Progenitor cell of endocrine pancreas (in vitro differentiated cells): ENCODE measurements around the gene SH3BP5. TPM values are rescaled to one million over a fixed set of nuclear protein-coding genes. Genes with fewer than 3 reads are reported as not detected.
A peak's percentile ranks its signal among the peaks of the same experiment; 100 is the strongest.

Experiments used
- DNase-seq: peaks from one replicate; pipeline ENCODE4 v3.0.0; 2021; ENCODE audit warnings: low spot score; ENCODE audit not compliant: unreplicated experiment
- H3K27ac Mint-ChIP-seq: 2 replicates; pipeline ENCODE4 v1.8.0; 2021; ENCODE audit warnings: mild to moderate bottlenecking, moderate library complexity, mixed read lengths
- H3K27me3 Mint-ChIP-seq: 2 replicates; pipeline ENCODE4 v1.8.0; 2021; ENCODE audit warnings: mixed read lengths
- H3K36me3 Mint-ChIP-seq: 2 replicates; pipeline ENCODE4 v1.8.0; 2022; ENCODE audit warnings: mixed read lengths; ENCODE audit not compliant: insufficient read depth
- H3K4me1 Mint-ChIP-seq: 2 replicates; pipeline ENCODE4 v1.8.0; 2021; ENCODE audit warnings: low read depth, mixed read lengths
- H3K4me3 Mint-ChIP-seq: 2 replicates; pipeline ENCODE4 v1.8.0; 2021; ENCODE audit warnings: low read depth, mild to moderate bottlenecking, moderate library complexity, mixed read lengths
- H3K9me3 Mint-ChIP-seq: 2 replicates; pipeline ENCODE4 v1.8.0; 2021; ENCODE audit warnings: low read depth, mixed read lengths
- total RNA-seq: library from RNA; stranded (reverse); gene quantifications from 2 replicates; pipeline ENCODE4 v1.2.1, GENCODE V29; 2021
- TF ChIP-seq, protein P1 (sequence below): fragments of 200-600 bp; sonication (generic); IDR thresholded peaks from one replicate; pipeline ENCODE4 v1.5.0; 2021; ENCODE audit warnings: antibody characterized with exemption, mild to moderate bottlenecking; ENCODE audit not compliant: unreplicated experiment

SH3BP5 gene
- total RNA-seq, 1 donor from 2014 or later, result 11.6 TPM

DNA sequence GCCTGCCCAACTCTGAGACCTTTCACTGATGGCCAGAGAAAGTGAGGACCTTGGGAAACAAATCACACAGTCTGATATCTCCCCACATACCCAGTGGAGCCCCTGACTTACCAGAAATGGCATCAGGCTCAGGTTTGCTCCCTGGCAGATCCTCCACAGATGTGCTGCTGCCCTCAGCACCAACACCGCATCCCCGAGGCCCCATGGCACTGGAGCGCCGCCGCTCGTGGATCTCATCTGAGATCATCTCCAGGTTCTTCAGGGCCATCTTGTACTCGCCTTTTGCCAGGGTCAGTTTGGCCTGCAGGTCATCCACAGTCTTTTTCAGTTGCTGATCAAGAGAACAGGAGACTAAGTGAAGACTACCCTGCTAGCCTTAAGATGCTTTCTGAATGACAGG lies 73.7 kb downstream of the SH3BP5 start:
- peak overlapping the region; percentile 18 for H3K27ac Mint-ChIP-seq
- no peaks in the 10 kb centered on the region for H3K4me1 Mint-ChIP-seq
- H3K9me3 Mint-ChIP-seq, result no peaks in the 10 kb centered on the region
- H3K27me3 Mint-ChIP-seq, result no peaks in the 10 kb centered on the region
- H3K4me3 Mint-ChIP-seq, result no peak overlapping the region
- TF ChIP-seq, protein P1, sequence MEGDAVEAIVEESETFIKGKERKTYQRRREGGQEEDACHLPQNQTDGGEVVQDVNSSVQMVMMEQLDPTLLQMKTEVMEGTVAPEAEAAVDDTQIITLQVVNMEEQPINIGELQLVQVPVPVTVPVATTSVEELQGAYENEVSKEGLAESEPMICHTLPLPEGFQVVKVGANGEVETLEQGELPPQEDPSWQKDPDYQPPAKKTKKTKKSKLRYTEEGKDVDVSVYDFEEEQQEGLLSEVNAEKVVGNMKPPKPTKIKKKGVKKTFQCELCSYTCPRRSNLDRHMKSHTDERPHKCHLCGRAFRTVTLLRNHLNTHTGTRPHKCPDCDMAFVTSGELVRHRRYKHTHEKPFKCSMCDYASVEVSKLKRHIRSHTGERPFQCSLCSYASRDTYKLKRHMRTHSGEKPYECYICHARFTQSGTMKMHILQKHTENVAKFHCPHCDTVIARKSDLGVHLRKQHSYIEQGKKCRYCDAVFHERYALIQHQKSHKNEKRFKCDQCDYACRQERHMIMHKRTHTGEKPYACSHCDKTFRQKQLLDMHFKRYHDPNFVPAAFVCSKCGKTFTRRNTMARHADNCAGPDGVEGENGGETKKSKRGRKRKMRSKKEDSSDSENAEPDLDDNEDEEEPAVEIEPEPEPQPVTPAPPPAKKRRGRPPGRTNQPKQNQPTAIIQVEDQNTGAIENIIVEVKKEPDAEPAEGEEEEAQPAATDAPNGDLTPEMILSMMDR, result no peak
- peaks cover 11% of the 10 kb centered on the region for H3K36me3 Mint-ChIP-seq
- no peak for DNase-seq

DNA sequence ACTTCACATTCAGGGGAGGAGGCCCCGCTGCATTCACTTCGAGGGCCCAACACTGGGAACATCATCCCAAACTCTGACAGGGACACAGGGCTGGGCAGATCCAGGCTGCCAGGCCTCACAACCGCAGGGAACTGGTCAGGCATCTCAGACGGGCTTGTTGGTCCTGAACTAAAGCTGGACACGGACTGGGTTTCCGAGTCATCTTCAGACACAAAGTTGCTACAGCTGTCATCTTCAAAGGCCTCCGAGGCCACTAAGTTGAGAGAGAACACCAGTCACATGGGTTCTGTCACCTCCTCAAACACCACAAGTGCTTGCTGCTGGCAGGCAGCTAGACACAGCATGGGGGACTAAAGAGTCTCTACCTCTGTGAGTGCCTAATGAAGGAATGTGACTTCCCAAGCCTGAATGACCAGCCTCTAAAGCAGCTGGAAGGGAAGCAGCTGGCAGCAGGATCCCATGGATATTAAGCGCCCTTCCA lies 75.5 kb downstream of the SH3BP5 start:
- DNase-seq, result no peak
- Mint-ChIP-seq H3K27ac (peak overlapping the region; percentile 20), H3K9me3 (no peaks in the 10 kb centered on the region), H3K27me3 (no peaks in the 10 kb centered on the region), H3K4me3 (no peak overlapping the region), H3K36me3 (peaks cover 19% of the 10 kb centered on the region), H3K4me1 (no peaks in the 10 kb centered on the region)
- TF ChIP-seq, protein P1, result no peak

DNA sequence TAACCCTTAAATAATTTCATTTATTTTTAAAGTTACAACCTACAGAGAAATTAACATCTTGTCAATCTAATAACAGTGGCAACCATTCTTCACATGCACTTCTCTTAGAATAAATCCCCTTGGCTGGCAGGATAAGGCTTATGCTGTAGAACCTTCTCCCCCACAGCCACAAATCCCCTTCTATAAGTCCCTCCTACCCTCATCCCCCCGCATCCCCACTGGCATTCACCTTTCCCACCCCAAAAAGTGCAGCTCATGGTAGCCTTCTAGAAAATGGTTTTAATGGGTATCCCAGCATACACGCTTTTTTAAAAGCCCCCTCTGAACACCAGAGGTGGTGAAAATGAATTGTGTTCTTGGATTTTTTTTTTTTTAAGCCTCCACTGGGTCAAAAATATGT lies 77.2 kb downstream of the SH3BP5 start:
- no peak overlapping the region for H3K27ac Mint-ChIP-seq
- no peaks in the 10 kb centered on the region for H3K9me3 Mint-ChIP-seq
- no peak overlapping the region for H3K4me3 Mint-ChIP-seq
- no peak for DNase-seq
- H3K36me3 Mint-ChIP-seq, result peaks cover 24% of the 10 kb centered on the region
- TF ChIP-seq, protein P1, result no peak
- no peaks in the 10 kb centered on the region for H3K4me1 Mint-ChIP-seq
- H3K27me3 Mint-ChIP-seq, result no peaks in the 10 kb centered on the region

DNA sequence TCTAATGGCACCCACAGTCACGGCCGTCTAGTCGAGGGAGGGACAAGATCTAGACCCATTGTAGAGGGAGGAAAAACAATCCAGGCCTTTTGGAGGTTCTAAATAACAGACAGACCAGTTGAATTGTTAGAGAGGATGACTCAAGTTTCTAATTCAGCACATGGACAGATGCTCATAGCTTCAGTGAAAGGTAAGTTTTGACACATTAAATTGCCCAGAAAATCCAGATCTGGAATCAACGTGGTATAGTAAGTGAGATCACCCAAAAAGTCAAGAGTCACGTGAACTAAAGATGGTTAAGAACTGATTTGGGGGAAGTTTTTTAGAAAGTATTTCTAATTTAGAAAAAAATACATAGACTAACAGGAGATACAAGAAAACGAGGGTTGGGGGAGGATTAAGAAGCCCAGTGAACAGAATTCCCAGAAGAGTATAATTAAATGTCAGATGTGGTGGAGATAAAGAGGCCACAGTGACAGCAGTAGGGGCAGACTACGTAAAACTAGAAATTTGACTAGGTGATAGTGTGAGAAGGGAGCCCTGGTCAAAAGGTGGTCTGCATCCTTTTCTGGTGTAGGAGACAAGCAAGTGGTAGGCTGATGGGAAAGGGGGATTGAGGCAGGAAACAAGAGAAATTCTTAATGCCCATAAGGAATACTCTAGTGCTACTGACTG lies 79.2 kb downstream of the SH3BP5 start:
- no peak for DNase-seq
- peaks cover 21% of the 10 kb centered on the region for H3K36me3 Mint-ChIP-seq
- H3K27me3 Mint-ChIP-seq, result no peaks in the 10 kb centered on the region
- no peaks in the 10 kb centered on the region for H3K4me1 Mint-ChIP-seq
- H3K4me3 Mint-ChIP-seq, result no peak overlapping the region
- H3K9me3 Mint-ChIP-seq, result no peaks in the 10 kb centered on the region
- no peak overlapping the region for H3K27ac Mint-ChIP-seq
- TF ChIP-seq, protein P1, result no peak

DNA sequence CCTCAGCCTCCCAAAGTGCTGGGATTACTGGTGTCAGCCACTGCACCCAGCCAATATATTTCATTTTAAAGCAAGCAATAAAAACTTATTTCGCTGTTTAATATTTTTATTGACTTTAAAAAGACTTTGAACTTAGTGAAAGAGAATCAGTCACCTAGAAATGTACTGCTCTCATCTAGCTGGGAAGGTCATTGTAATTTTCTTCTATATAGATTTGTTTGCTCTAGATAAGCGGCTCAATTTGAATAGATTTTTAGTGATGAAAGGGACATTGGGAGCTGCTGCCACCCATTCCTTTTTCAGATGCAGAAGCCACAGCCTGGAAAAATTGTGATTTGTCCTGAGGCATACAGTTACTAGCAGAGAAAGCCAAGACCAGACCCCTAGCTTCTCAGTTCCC lies 86.2 kb downstream of the SH3BP5 start:
- no peaks in the 10 kb centered on the region for H3K9me3 Mint-ChIP-seq

More for the DNA sequence above, 86.2 kb downstream of the SH3BP5 start:
- Mint-ChIP-seq H3K27me3 (no peaks in the 10 kb centered on the region), H3K4me1 (peaks cover 31% of the 10 kb centered on the region), H3K4me3 (no peak overlapping the region), H3K27ac (no peak overlapping the region), H3K36me3 (peaks cover 37% of the 10 kb centered on the region)
- no peak for DNase-seq
- TF ChIP-seq, protein P1, result no peak
